LNCaP clone FGC (cell line): ENCODE results near the gene MED13L.

ENCODE experiments used
- DNase-seq: peaks from one replicate; pipeline ENCODE4 v3.0.0-alpha.2; 2011; ENCODE audit warnings: low read depth
- H3K4me3 ChIP-seq: 2 replicates; pipeline ENCODE4 v1.5.1; 2011; ENCODE audit warnings: mild to moderate bottlenecking, low read depth, low read length, control low read depth
- CTCF ChIP-seq: IDR thresholded peaks from 2 replicates; pipeline ENCODE4 v1.5.1; 2012; ENCODE audit warnings: mild to moderate bottlenecking; ENCODE audit not compliant: control insufficient read depth, insufficient read depth; ENCODE audit errors: extremely low read depth

Gene MED13L

GRCh38 chr12:116150001-116150400 is 127.5 kb downstream of the MED13L start:
- DNase-seq: no peak
- no peak for TF ChIP-seq CTCF

GRCh38 chr12:116148844-116149243 is 128.6 kb downstream of the MED13L start:
- H3K4me3 ChIP-seq: no peak overlapping the region
- no peak for DNase-seq
- TF ChIP-seq CTCF: no peak

More at GRCh38 chr12:116150001-116150400, 127.5 kb downstream of the MED13L start:
- H3K4me3 ChIP-seq: no peak overlapping the region

- no peak for DNase-seq
- no peak for TF ChIP-seq CTCF
Observed at GRCh38 chr12:116146386-116146785, 131.1 kb downstream of the MED13L start.

GRCh38 chr12:116145451-116145850 is 132.0 kb downstream of the MED13L start:
- H3K4me3 ChIP-seq: no peak overlapping the region
- TF ChIP-seq CTCF: no peak
- DNase-seq: no peak

More at GRCh38 chr12:116146386-116146785, 131.1 kb downstream of the MED13L start:
- no peak overlapping the region for H3K4me3 ChIP-seq

GRCh38 chr12:116144384-116144783 is 133.1 kb downstream of the MED13L start:
- no peak overlapping the region for H3K4me3 ChIP-seq
- DNase-seq: no peak
- no peak for TF ChIP-seq CTCF

- DNase-seq: no peak
- TF ChIP-seq CTCF: no peak
- H3K4me3 ChIP-seq: no peak overlapping the region
Observed at GRCh38 chr12:116143909-116144308, 133.6 kb downstream of the MED13L start.
